Activated CD8-positive, alpha-beta memory T cell treated with anti-CD3 and anti-CD28 coated beads for 24 hours (primary cell): Measurements from ENCODE around the gene KITLG.
"Not testable (repeated sequence)": the region's sequence is repeated elsewhere in the genome, so short reads cannot be mapped to it uniquely, and the experiment has no call there.

Experiments
- DNase-seq: peaks from one replicate; pipeline ENCODE4 v3.0.0-alpha.2; 2020

The KITLG gene, protein sequence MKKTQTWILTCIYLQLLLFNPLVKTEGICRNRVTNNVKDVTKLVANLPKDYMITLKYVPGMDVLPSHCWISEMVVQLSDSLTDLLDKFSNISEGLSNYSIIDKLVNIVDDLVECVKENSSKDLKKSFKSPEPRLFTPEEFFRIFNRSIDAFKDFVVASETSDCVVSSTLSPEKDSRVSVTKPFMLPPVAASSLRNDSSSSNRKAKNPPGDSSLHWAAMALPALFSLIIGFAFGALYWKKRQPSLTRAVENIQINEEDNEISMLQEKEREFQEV

GRCh38 chr12:88580051-88580871 lies at the start of gene KITLG:
KITLG (minus strand) TSS chr12:88580471; CDS start chr12:88580278, 193 bp downstream.
- DNase-seq: peak; percentile 56

GRCh38 chr12:88628856-88629509 lies 48.7 kb upstream of the KITLG start:
- DNase-seq: no peak

DNA sequence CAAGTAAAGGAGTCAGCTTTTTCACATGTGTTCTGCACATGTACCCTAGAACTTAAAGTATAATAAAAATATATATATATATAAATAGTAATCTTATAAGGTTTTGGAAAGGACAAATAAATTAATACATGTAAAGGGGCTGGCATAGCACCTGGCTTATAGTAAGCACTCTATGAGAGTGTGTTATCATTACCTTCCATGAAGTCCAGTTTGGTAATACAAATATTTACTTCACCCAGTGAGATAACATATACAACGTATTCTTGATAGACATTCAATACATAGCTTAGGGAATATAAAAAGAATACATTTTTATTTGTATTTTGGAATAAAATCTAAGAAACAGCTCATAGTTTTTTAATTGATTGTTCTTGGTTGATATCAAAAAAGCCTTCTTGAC lies 47.8 kb upstream of the KITLG start:
- not testable (repeated sequence) for DNase-seq

DNA sequence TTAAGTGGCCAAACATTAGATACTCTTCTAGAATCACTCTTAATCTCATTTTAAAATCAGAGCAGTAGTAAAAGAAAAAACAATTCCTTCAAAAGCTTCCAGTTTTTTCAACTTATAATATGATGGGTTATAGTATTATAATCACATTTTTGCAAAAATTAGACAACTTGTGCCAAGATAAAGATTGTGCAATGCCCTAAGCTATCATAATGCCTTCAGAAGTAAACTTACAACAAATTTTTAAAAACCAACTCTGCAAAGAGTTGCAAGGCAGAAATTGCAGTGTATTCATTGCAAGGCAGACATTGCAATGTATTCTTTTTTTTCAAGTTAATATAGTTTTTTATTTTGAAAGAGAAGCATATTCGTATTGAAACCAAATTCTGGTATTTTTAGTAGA lies 47.2 kb upstream of the KITLG start:
- DNase-seq: no peak

DNA sequence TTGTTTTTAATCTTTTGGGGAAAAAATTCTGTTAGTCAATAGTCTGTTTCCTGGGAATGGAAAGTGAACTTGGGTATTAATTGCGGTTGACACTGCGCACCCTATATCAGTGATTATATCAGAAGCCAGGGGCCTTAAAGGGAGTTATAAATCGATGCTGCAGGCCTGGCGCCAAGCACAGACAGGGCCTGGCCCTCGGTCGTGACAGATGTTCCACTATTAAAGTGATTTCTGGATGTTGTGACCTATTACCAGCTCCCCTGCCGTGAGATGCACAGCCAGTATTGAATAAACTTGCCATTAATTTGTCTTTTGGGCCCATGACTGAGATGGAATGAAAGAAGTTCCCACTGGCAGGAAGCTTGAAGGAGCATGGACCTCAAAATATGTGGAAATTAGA lies 45.1 kb upstream of the KITLG start:
- DNase-seq: no peak

DNA sequence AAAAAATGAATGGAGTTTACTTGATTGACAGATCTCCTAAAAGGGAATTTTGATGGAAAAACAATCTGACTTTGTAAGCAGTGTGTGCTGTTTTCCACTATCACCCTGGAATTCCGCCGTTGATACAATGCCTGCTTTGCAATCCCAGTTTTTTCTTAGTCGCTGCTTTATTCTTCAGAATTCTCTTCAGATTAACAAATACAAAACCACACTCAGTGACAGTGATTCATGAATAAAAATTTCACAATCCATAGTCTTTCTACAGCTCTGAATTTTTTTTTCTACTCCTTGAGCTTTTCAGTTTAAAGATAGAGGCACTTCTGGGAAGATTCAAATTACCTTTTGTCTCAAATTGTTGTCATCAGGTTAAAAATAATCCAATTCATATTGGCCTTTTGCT lies 44.6 kb upstream of the KITLG start:
- no peak for DNase-seq

DNA sequence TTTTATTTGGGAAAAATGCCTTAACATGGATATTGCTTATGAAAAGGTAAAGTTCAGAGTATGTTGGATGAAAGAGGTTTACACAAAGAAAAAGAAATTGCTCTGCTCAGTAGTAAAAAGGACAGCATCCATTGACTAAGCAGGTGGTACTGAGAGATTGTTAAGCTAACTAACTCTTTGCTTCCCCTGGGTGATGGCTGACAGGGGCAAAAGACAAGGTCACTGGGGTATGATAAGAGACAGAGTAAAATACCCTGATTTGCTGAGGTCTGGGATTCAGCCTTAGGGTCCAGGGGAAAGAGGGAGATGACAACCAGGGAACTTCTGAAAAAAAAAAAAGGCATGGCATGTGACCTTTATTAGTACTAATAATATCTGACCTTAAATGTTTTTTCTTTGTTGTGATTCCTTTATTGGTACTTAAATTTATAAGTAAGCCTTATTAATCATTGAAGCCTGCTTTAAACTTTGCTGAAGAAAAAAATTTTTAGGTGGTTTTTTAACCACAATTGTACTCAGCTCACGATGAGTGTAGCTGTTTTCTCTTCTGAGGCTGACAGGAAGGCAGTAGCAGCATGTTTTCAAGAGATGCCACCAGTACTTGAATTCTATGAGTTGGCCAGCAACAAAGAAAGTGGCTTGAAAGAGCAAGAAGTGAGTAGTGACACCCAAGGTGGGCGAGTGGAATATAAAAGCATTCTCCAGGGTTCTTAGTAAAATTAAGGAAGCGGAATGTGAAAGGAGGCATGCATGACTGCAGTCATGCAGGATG lies 43.7 kb upstream of the KITLG start:
- DNase-seq: no peak

GRCh38 chr12:88617352-88617751 lies 37.1 kb upstream of the KITLG start:
- DNase-seq: no peak

GRCh38 chr12:88615490-88615889 lies 35.2 kb upstream of the KITLG start:
- no peak for DNase-seq

DNA sequence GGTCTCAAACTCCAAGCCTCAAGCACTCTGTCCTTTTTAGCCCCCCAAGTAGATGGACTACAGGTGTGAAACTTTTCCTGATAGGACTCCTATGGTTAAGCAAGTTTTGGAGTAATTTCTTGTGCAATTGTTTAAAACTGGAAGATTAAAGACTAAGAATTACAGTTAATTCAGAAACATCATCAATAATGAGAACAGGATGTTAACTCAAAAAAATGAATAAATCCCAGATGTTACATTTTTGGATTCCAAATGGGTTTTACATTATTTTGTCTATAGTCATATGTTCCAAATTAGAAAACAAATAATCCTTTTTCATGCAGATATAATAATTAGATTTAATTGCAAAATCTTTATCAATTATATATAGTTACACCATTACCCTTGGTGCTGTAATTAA lies 24.4 kb upstream of the KITLG start:
- DNase-seq: no peak

- DNase-seq: no peak
These were observed 20.0 kb upstream of the KITLG start for GRCh38 chr12:88600272-88600671.

- no peak for DNase-seq
These were observed 17.1 kb upstream of the KITLG start for GRCh38 chr12:88597365-88597764.

GRCh38 chr12:88595697-88596096 lies 15.4 kb upstream of the KITLG start:
- DNase-seq: no peak

DNA sequence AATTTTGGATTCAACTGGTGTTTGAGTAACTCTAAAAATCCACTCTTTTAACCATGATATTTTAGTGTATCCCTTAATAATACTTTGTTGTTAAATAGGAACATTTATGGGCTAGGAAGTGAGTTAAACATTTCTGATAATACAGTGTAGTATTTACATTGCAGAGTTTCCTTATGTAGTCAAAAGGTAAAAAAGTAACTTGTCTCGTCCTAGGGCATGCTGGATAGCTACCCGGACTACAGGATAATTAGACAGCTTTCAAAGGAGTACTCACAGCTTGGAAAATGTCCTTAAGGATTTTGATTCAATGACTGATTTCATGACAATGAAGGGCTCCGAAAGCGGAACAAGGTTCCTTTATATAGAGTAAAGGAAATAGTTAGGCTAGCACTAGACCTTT lies 14.5 kb upstream of the KITLG start:
- DNase-seq: no peak

GRCh38 chr12:88591343-88591742 lies 11.1 kb upstream of the KITLG start:
- DNase-seq: no peak

DNA sequence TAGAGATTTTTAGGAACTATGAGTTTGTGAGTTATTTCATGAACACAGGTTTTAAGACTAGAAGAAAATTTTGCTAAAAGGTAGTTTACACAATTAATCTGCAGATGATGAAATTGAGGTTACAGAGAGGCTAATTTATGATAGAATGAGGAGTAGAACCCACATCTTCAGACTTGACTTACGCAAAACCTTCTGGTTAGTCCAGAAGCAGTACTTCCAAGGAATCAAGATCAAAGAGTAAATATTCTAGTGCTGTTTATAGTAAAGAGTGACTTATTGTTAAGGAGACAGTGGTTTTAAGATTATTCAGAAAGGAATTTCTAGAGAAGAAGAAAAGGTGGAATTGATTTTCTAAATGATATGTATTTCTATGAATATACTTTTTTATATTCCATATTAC lies 10.6 kb upstream of the KITLG start:
- no peak for DNase-seq

GRCh38 chr12:88585077-88585476 lies 4.8 kb upstream of the KITLG start:
- DNase-seq: no peak

GRCh38 chr12:88579601-88580050 lies 645 bp downstream of the KITLG start:
- DNase-seq: no peak

GRCh38 chr12:88579161-88579517 lies 1.1 kb downstream of the KITLG start:
- DNase-seq: no peak

DNA sequence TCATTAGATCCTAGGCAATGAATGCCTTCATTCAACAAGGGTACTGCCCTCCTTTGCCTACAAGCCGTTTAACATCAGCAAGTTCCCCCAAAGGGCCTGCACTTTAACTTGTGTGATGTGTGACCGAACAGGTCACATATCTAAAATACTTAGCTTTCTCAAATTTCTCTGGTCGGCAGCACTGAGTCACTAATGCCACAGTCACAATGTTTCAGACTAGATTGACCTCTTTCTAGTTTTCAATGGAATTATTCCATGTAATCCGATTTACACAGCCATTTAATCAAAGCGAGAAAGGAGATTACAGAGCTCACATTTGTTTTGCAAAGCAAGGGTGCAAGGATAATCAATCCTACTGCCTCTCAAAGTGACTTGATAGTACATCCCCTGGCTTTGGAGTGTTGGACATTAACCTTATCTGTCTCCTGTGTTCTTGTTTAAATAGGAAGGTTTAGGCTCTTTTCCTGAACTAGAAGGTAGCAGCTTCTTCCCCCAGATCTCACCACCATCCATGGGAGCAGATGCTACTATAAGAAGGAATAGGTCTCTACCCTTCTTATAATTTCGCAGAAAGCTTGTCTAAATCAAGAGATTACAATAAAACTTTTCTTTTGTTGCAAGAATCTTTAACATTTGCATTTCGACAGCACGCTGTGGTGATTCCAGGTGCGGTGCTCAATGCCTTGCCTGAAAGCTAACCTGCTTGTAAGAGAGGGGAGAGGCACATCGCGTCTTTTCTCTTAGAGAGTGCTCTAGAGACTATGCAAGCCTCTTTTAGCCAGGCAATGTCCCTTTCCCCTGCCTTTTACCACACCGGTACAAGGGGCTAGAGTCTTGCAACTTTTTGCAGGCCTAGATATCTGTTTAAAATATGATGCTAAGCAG lies 1.8 kb downstream of the KITLG start:
- DNase-seq: no peak

DNA sequence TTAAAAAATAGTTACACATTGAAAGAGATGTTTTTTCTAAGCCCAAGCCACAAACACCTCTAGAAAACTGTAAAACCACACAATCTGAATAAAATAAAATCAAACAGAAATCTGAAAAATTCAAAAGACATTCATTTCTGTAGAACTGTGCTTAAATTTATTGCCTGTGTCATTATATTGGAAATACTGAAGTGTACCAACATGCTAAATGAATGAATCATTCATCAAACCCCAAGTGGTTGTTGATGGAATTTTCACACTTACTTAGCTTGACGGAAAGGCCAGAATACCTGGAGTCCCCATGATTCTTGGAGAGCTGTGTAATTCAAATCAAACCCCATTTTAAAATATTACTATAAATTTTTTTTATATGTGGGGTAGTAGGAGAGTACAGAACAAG lies 2.7 kb downstream of the KITLG start:
- no peak for DNase-seq

- no peak for DNase-seq
These were observed 3.4 kb downstream of the KITLG start for GRCh38 chr12:88576866-88577265.
